Lower leg skin (tissue), 4 donors: ENCODE data around the gene ROR1. TPM values are rescaled to one million over a fixed set of nuclear protein-coding genes. Genes with fewer than 3 reads are reported as not detected.

Experiments used
- DNase-seq, 2 donors: peaks; one replicate each; pipeline ENCODE4 v3.0.0-alpha.2; 2019; ENCODE audit warnings: low spot score in 2 of 2
- H3K4me3 ChIP-seq: fragments of 200-600 bp; sonication (generic); 2 replicates; pipeline ENCODE4 v1.5.1; 2017; ENCODE audit warnings: mild to moderate bottlenecking, low read depth; ENCODE audit not compliant: poor library complexity, severe bottlenecking
- CTCF ChIP-seq, 3 donors: fragments of 450-650 bp; IDR thresholded peaks; one replicate each; pipeline ENCODE4 v1.5.1; 2016; ENCODE audit warnings: antibody characterized with exemption in 3 of 3, mild to moderate bottlenecking in 3 of 3, moderate library complexity in 2 of 3
- POLR2A ChIP-seq, 2 donors: fragments of 450-650 bp; IDR thresholded peaks; one replicate each; pipeline ENCODE4 v1.6.1; 2016 to 2017; ENCODE audit warnings: antibody characterized with exemption in 2 of 2, mild to moderate bottlenecking in 1 of 2, moderate library complexity in 1 of 2
- WGBS, 2 donors: methylation state at CpG; one replicate each; pipeline ENCODE4 v1.1.5; 2018; 5-methylcytosine and 5-hydroxymethylcytosine counted together
- intact Hi-C: fragments of 100-400 bp; cut with DNase I; formaldehyde crosslinking; loops from one replicate; pipeline ENCODE4 v1.15.0; 2023; ENCODE audit warnings: low total_unique reads
- total RNA-seq, 4 donors: library from RNA; depleted of rRNA; stranded (reverse); fragments of >200 nt; gene quantifications; one replicate each; pipeline ENCODE4 v1.1.0, GENCODE V29; 2016

Gene ROR1
- total RNA-seq, 4 donors from 2014 or later: 12.9 to 28.6 (median 22.5) TPM

- WGBS, 2 donors: 62 to 64% methylated on average over 7 of the region's 7 CpGs
- H3K4me3 ChIP-seq: no peak overlapping the region
- intact Hi-C loops: no loop called here
- DNase-seq: no peak
- TF ChIP-seq POLR2A (IDR thresholded peaks at IDR 0.05): no peak
- TF ChIP-seq CTCF (IDR thresholded peaks at IDR 0.05): no peak
Observed at GRCh38 chr1:63973005-63973419, 199.2 kb downstream of the ROR1 start.

GRCh38 chr1:63974966-63975365 is 201.1 kb downstream of the ROR1 start:
- no peak overlapping the region for H3K4me3 ChIP-seq
- DNase-seq: no peak
- 57 to 60% methylated on average over 6 of the region's 6 CpGs for WGBS, 2 donors
- TF ChIP-seq POLR2A (IDR thresholded peaks at IDR 0.05) (no peak), CTCF (IDR thresholded peaks at IDR 0.05) (no peak)
- intact Hi-C loops: no loop called here

DNA sequence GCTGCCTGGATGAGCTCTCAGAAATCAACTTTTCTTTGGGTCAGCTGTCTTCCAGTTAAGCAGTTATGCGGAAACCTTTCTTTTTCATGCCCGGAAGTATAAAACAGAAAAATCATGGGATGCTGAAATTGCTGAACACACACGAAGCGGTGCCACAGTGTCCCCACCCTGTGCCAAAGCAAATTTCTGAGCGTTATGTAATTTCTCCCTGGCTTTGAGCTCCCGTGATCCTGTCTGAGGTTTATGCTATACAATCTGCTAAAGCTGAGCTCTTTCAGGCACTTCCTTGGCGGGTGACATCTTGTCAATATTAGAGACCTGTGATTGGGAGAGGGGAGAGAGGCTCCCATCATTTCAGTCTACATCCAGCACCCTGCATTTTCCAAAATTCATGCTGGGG is 201.7 kb downstream of the ROR1 start:
- no peak for DNase-seq
- TF ChIP-seq CTCF (IDR thresholded peaks at IDR 0.05) (no peak), POLR2A (IDR thresholded peaks at IDR 0.05) (no peak)
- intact Hi-C loops: no loop called here
- 47 to 56% methylated on average over 7 of the region's 7 CpGs for WGBS, 2 donors
- no peak overlapping the region for H3K4me3 ChIP-seq

DNA sequence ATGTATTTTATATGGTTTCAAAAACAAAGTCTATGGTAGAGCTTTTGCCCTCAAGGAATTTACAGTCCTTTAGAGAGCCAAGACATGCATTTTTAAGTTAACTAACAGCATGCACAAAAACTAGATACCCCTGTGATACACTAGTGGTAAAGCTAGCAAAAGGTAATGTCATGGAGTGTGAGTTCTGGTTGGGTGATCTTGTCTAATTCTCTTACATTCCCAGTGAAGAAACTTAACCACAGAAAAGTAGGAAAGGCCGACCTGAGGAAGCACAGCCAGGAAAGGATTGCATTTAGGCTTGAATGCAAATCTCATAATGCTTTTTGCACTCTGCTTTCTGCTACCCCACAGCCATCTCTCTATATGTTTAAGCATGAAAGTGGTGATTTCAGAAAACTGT is 202.2 kb downstream of the ROR1 start:
- no peak overlapping the region for H3K4me3 ChIP-seq
- no peak for TF ChIP-seq POLR2A (IDR thresholded peaks at IDR 0.05)
- no peak for TF ChIP-seq CTCF (IDR thresholded peaks at IDR 0.05)
- no peak for DNase-seq
- intact Hi-C loops: no loop called here
- 75 to 77% methylated on average over 1 of the region's 1 CpG for WGBS, 2 donors

DNA sequence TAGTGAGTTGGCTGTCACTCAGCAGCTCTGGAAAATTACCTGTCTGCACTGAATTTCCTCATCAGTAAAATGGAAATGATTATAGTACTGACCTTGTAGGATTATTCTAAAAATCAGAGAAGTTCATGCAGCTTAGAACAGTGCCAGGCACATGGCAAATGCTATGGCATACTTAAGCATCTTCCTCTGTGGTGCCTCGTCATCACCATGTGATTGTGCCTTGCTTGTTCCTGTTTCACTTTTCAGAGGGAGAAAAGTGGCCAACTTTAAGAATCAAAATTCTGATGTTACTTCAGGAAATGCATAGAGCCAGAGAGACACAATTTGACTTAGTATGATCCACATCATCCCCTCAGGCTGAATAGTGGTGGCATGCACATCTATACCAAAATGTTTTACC is 203.6 kb downstream of the ROR1 start:
- no peak overlapping the region for H3K4me3 ChIP-seq
- intact Hi-C loops: no loop called here
- TF ChIP-seq CTCF (IDR thresholded peaks at IDR 0.05) (no peak), POLR2A (IDR thresholded peaks at IDR 0.05) (no peak)
- DNase-seq: no peak
- 90 to 93% methylated on average over 1 of the region's 1 CpG for WGBS, 2 donors

- TF ChIP-seq POLR2A (IDR thresholded peaks at IDR 0.05) (no peak), CTCF (IDR thresholded peaks at IDR 0.05) (no peak)
- 59 to 73% methylated on average over 3 of the region's 3 CpGs for WGBS, 2 donors
- no peak overlapping the region for H3K4me3 ChIP-seq
- intact Hi-C loops: no loop called here
- DNase-seq: peak in 1 of 2 donors; percentile 36
Observed at GRCh38 chr1:63980740-63981407, 207.1 kb downstream of the ROR1 start.
